HEK293T (cell line): ENCODE data around the gene PTDSS2.

Experiments used
- ELF4 ChIP-seq: fragments of 450-650 bp; IDR thresholded peaks from 2 replicates; pipeline ENCODE4 v1.6.1; 2017; ENCODE audit warnings: antibody characterized with exemption
- FOXK2 ChIP-seq: fragments of 450-650 bp; IDR thresholded peaks from 2 replicates; pipeline ENCODE4 v1.6.1; 2016; ENCODE audit warnings: mild to moderate bottlenecking
- HDGF ChIP-seq: fragments of 450-650 bp; IDR thresholded peaks from 2 replicates; pipeline ENCODE4 v1.6.1; 2017; ENCODE audit warnings: antibody characterized with exemption, borderline replicate concordance
- LEF1 ChIP-seq: fragments of 450-650 bp; IDR thresholded peaks from 2 replicates; pipeline ENCODE4 v1.6.1; 2017; ENCODE audit warnings: mild to moderate bottlenecking, borderline replicate concordance
- NFRKB ChIP-seq: fragments of 450-650 bp; IDR thresholded peaks from 2 replicates; pipeline ENCODE4 v1.6.1; 2016; ENCODE audit warnings: mild to moderate bottlenecking, moderate library complexity
- PKNOX1 ChIP-seq: fragments of 450-650 bp; IDR thresholded peaks from 2 replicates; pipeline ENCODE4 v1.6.1; 2016
- SP1 ChIP-seq: fragments of 450-650 bp; IDR thresholded peaks from 2 replicates; pipeline ENCODE4 v1.6.1; 2017
- SUZ12 ChIP-seq: fragments of 450-650 bp; IDR thresholded peaks from 2 replicates; pipeline ENCODE4 v1.6.1; 2016; ENCODE audit warnings: mild to moderate bottlenecking

GRCh38 chr11:503179-503981, 53.3 kb downstream of the PTDSS2 start:
- no peak for TF ChIP-seq HDGF
- TF ChIP-seq PKNOX1, result no peak
- TF ChIP-seq SUZ12, result no peak
- no peak for TF ChIP-seq NFRKB
- TF ChIP-seq SP1, result no peak
- no peak for TF ChIP-seq FOXK2
- TF ChIP-seq ELF4, result no peak
- TF ChIP-seq LEF1, result no peak
